GM12865 (cell line): ENCODE measurements around the gene SNUPN.

ENCODE experiments used
- DNase-seq: peaks from one replicate; pipeline ENCODE4 v3.0.0; 2010; ENCODE audit warnings: low read depth
- H3K4me3 ChIP-seq: 2 replicates; pipeline ENCODE4 v1.5.1; 2011; ENCODE audit warnings: mild to moderate bottlenecking, low read depth, low read length, control low read depth
- TF ChIP-seq, protein P1 (sequence below): IDR thresholded peaks from 2 replicates; pipeline ENCODE4 v1.5.1; 2011; ENCODE audit warnings: low read length, control low read depth, low read depth, inconsistent platforms; ENCODE audit not compliant: insufficient read depth; ENCODE audit errors: missing control alignments

The SNUPN gene

GRCh38 chr15:75622505-75622904 is 3.0 kb downstream of the SNUPN start:
- no peak overlapping the region for H3K4me3 ChIP-seq
- TF ChIP-seq, protein P1, sequence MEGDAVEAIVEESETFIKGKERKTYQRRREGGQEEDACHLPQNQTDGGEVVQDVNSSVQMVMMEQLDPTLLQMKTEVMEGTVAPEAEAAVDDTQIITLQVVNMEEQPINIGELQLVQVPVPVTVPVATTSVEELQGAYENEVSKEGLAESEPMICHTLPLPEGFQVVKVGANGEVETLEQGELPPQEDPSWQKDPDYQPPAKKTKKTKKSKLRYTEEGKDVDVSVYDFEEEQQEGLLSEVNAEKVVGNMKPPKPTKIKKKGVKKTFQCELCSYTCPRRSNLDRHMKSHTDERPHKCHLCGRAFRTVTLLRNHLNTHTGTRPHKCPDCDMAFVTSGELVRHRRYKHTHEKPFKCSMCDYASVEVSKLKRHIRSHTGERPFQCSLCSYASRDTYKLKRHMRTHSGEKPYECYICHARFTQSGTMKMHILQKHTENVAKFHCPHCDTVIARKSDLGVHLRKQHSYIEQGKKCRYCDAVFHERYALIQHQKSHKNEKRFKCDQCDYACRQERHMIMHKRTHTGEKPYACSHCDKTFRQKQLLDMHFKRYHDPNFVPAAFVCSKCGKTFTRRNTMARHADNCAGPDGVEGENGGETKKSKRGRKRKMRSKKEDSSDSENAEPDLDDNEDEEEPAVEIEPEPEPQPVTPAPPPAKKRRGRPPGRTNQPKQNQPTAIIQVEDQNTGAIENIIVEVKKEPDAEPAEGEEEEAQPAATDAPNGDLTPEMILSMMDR = no peak
- DNase-seq = no peak

DNA sequence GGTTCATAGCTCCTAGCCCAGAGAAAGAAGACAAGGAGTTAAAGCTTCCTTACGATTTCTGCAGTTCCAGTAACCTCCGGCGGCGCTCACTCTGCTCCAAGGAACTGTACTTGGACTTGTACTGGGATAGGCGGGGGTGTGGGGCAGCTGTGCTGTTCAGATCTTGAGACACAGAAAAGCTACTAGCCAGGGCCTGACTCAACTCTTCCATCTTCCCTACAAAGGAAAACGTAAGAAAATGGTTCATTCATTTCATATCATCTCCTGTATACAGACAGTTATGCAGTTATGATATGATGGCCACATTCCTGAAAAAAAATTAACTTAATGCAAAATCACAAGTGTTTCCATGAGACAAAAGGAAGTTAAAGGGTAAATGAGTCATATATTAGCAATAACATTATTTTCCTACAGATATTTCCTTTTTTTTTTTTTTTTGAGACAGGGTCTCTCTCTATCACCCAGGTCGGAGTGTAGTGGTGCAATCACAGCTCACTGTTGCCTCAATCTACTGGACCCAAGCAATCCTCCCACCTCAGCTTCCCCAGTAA is 4.6 kb downstream of the SNUPN start:
- no peak overlapping the region for H3K4me3 ChIP-seq
- TF ChIP-seq, protein P1 = no peak
- DNase-seq = no peak

DNA sequence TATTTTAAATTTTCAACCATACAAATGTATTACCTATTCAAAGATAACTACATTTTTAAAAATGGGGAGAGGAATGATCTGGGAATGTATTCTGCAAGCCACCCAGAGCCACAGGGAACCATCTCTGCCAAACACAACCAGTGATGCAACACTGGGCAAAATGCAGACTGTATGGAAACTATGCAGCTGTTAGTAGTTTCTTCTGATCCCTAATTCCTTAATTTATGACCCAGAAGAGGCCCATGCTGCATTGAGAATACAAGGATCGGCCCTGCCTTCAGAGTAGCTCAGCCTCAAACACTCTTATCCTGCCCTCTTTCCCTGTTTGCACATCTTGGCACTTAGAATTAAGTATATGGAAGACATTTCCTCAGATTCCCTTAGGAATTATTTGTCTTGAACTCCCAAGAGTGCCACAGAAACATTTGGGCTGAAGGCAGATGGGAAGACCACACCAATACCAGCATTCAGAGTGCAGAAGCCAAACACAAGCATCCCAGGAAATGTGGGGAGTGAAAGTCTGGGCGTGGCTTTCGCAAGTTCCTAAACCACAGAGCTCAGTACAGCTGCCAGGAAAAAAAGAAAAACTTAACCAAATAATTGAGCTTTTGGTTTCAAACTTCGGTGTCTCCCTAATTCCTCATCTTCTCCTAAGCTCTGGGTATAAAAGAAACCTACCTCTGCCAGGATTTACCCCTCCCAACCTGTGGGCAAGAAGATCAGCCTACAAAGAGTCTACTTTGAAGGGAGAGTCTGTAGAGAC is 5.3 kb downstream of the SNUPN start:
- H3K4me3 ChIP-seq = no peak overlapping the region
- TF ChIP-seq, protein P1 = no peak
- no peak for DNase-seq

DNA sequence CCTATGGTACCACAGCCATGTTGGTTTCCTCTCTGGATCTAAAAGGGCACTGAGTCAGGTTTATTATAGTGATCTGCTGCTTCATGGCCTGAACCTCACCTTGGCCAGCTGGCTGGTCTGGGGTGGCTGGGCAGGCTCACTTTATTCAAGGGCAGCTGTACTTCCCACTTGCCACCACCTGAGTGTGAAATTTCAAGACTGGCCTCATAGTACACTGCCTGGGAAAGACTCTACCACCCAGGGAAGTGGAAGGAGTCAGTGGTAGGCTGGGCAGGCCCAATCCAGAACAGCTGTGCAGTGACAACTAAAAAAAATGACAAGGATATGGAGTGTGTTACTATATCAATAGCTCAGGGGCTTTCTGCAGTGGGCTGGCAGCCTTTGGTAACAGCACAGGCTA is 8.8 kb downstream of the SNUPN start:
- H3K4me3 ChIP-seq = no peak overlapping the region
- TF ChIP-seq, protein P1 = no peak

DNA sequence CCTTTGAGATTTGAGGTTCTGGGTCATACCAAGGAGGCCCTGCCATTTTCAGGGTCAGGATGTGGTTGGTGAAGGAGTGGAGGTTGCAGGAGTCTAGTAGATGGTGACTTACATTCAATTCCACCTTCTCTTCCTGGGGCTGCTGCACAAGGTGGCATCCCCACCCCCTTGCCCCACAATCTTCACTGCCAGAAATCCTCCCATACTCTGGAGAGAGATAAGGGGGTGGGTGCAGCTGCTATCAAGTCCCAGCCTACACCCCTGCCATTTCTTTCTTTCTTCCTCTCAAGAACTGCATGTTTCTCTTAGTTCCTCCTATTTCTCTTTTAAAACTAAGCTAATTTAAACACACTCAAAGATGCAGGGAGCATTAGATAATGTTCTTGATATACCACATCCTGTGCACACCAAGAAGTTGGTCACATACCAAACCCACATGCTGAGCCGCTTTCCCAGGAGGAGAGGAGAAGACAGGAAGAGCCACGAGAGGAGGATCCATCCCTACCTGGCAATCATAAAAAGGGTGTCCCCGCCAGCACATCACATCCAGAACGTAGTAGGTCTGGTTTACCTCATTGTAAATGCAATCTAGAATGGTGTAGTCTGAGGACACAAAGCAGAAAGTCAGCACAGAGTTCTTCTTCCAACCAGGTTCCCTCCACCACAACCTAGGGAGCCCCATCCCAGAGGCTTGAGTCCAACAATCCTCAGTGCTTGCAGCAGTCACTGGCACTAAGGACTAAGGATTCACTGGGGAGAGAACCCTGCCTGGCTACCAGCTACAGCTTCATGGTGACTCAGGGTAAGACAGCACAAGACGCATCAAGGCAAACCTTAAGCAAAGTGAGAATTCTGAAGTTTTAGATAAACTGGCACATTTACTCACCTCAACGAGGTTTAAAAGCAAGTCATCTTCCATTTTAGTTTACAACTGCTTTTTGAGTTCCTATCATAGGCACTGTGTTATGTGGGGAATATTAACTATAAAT is 18.5 kb downstream of the SNUPN start:
- DNase-seq = no peak

More for the DNA sequence above, 8.8 kb downstream of the SNUPN start:
- DNase-seq = no peak

GRCh38 chr15:75606026-75606425 is 19.5 kb downstream of the SNUPN start:
- DNase-seq = no peak
- H3K4me3 ChIP-seq = no peak overlapping the region
- TF ChIP-seq, protein P1 = no peak

More for the DNA sequence above, 18.5 kb downstream of the SNUPN start:
- TF ChIP-seq, protein P1 = no peak
- no peak overlapping the region for H3K4me3 ChIP-seq
